Measurements from ENCODE around the gene C11orf42.

The C11orf42 gene

DNA sequence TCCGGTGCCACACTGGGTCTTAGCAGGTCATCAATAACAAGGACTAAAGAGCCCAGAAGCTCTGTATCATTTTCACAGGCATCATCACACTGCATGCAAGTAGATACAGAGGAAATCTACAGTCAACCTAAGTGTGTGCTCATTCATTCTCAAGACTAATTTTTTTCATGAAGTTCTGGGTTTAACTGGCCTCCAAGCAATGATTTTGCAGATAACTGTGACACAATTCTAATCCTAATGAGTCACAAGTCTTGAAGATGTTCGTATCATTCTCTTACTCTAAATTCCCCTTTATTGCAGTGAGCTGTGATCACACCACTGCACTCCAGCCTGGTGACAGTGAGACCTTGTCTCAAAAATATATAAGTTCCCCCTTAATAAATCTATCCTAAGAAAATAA lies 3.9 kb upstream of the C11orf42 start:
- no peaks in the 10 kb centered on the region for H3K36me3 Mint-ChIP-seq (ENCODE audit: low read depth)
- TF ChIP-seq, protein P1, sequence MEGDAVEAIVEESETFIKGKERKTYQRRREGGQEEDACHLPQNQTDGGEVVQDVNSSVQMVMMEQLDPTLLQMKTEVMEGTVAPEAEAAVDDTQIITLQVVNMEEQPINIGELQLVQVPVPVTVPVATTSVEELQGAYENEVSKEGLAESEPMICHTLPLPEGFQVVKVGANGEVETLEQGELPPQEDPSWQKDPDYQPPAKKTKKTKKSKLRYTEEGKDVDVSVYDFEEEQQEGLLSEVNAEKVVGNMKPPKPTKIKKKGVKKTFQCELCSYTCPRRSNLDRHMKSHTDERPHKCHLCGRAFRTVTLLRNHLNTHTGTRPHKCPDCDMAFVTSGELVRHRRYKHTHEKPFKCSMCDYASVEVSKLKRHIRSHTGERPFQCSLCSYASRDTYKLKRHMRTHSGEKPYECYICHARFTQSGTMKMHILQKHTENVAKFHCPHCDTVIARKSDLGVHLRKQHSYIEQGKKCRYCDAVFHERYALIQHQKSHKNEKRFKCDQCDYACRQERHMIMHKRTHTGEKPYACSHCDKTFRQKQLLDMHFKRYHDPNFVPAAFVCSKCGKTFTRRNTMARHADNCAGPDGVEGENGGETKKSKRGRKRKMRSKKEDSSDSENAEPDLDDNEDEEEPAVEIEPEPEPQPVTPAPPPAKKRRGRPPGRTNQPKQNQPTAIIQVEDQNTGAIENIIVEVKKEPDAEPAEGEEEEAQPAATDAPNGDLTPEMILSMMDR (IDR thresholded peaks at IDR 0.05), result no peak
- H3K4me1 Mint-ChIP-seq, result peaks cover under 1% of the 10 kb centered on the region
- H3K9me3 Mint-ChIP-seq, result no peaks in the 10 kb centered on the region
- no peak for DNase-seq
- no peak overlapping the region for H3K27ac Mint-ChIP-seq
- no peak overlapping the region for H3K4me3 Mint-ChIP-seq
- no peaks in the 10 kb centered on the region for H3K27me3 Mint-ChIP-seq (ENCODE audit: low read depth, poor library complexity)

- no peak for DNase-seq
- no peak overlapping the region for H3K4me3 Mint-ChIP-seq
- TF ChIP-seq, protein P1 (IDR thresholded peaks at IDR 0.05), result no peak
- no peaks in the 10 kb centered on the region for H3K36me3 Mint-ChIP-seq (ENCODE audit: low read depth)
- no peaks in the 10 kb centered on the region for H3K9me3 Mint-ChIP-seq
- no peak overlapping the region for H3K27ac Mint-ChIP-seq
- no peaks in the 10 kb centered on the region for H3K27me3 Mint-ChIP-seq (ENCODE audit: low read depth, poor library complexity)
- H3K4me1 Mint-ChIP-seq, result peaks cover 5% of the 10 kb centered on the region
Measured at GRCh38 chr11:6202041-6202440, 3.3 kb upstream of the C11orf42 start.

- H3K9me3 Mint-ChIP-seq, result no peaks in the 10 kb centered on the region
- no peak overlapping the region for H3K27ac Mint-ChIP-seq
- DNase-seq, result no peak
- H3K36me3 Mint-ChIP-seq (ENCODE audit: low read depth), result no peaks in the 10 kb centered on the region
- H3K4me1 Mint-ChIP-seq, result peaks cover 5% of the 10 kb centered on the region
- no peaks in the 10 kb centered on the region for H3K27me3 Mint-ChIP-seq (ENCODE audit: low read depth, poor library complexity)
- TF ChIP-seq, protein P1 (IDR thresholded peaks at IDR 0.05), result no peak
- H3K4me3 Mint-ChIP-seq, result no peak overlapping the region
Measured at GRCh38 chr11:6203327-6203726, 2.0 kb upstream of the C11orf42 start.

- Mint-ChIP-seq H3K27me3 (ENCODE audit: low read depth, poor library complexity) (no peaks in the 10 kb centered on the region), H3K36me3 (ENCODE audit: low read depth) (peaks cover 10% of the 10 kb centered on the region), H3K27ac (no peak overlapping the region), H3K9me3 (no peaks in the 10 kb centered on the region), H3K4me1 (peaks cover 5% of the 10 kb centered on the region), H3K4me3 (no peak overlapping the region)
- TF ChIP-seq, protein P1 (IDR thresholded peaks at IDR 0.05), result no peak
- DNase-seq, result no peak
Measured at GRCh38 chr11:6204706-6205105, 651 bp upstream of the C11orf42 start.

- H3K27me3 Mint-ChIP-seq (ENCODE audit: low read depth, poor library complexity), result no peaks in the 10 kb centered on the region
- H3K9me3 Mint-ChIP-seq, result no peaks in the 10 kb centered on the region
Measured at GRCh38 chr11:6206456-6207180, 1.3 kb downstream of the C11orf42 start.

More at GRCh38 chr11:6206456-6207180, 1.3 kb downstream of the C11orf42 start:
- H3K27ac Mint-ChIP-seq, result no peak overlapping the region
- DNase-seq, result no peak
- TF ChIP-seq, protein P1 (IDR thresholded peaks at IDR 0.05), result no peak
- no peak overlapping the region for H3K4me3 Mint-ChIP-seq
- H3K36me3 Mint-ChIP-seq (ENCODE audit: low read depth), result peaks cover 16% of the 10 kb centered on the region
- peaks cover 5% of the 10 kb centered on the region for H3K4me1 Mint-ChIP-seq

Measured in nephron progenitor cell (in vitro differentiated cells).